CD4-positive, alpha-beta T cell treated with Interleukin-15 for 1 hour (primary cell): Measurements from ENCODE around the gene PCDHA10.

Source experiments
- DNase-seq: peaks from one replicate; pipeline ENCODE4 v3.0.0-alpha.2; 2020

Gene PCDHA10

GRCh38 chr5:140883927-140884697, 28.4 kb downstream of the PCDHA10 start:
- no peak for DNase-seq

DNA sequence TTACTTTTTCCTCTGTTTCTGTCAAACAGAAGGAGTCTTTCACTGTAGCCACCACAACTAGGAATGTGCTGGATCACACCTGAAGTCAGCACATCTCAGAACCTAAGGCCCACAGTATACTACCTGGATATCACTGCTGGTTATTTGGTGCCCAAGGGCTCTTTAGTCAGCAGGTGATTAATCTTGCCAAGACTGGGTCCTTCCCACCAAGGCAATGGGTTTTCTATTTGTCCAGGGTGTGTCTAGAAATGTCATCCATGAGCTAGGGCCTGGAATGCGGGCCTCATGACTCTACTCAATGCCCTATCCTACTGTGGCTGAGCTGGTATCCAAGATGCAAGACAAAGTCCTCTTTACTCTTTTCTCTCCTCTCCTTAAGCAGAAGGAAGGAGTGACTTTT, 60.6 kb downstream of the PCDHA10 start:
- no peak for DNase-seq
